Panc1 (cell line): ENCODE results near the gene ALKBH2.

ENCODE experiments used
- POLR2AphosphoS5 ChIP-seq: IDR thresholded peaks from 2 replicates; pipeline ENCODE4 v1.6.1; 2012; ENCODE audit warnings: mild to moderate bottlenecking, low read depth, low read length, moderate library complexity
- TF ChIP-seq, protein P1 (sequence below): fragments of 450-650 bp; IDR thresholded peaks from 2 replicates; pipeline ENCODE4 v1.5.1; 2017; ENCODE audit warnings: mild to moderate bottlenecking
- TF ChIP-seq, protein P2 (sequence below), 2 experiments: IDR thresholded peaks; 2 replicates each; pipeline ENCODE4 v1.6.1; 2011 to 2012; ENCODE audit warnings: low read depth in 2 of 2, control low read depth in 1 of 2, low read length in 1 of 2, mild to moderate bottlenecking in 1 of 2, moderate library complexity in 1 of 2; ENCODE audit not compliant: insufficient read depth in 1 of 2

DNA sequence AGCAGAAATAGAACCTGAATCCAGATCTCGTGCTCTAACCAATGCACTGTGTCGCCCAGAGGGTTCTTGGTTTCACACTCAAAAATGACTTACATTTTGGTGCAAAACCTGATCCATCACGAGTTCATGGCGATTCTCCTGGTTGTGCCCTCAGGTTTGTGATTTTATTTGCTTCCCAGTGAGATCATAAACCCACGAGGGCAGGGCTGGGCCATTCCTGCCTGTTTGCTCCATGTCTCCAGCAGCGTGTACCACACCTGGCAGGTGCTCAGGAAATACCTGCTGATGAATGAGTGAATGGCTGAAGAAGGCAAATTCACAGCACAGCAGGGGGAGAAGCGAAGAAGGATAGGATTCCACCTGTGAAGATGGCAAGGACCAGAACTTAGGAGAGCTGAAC is 32.5 kb upstream of the ALKBH2 start:
- TF ChIP-seq, protein P1, sequence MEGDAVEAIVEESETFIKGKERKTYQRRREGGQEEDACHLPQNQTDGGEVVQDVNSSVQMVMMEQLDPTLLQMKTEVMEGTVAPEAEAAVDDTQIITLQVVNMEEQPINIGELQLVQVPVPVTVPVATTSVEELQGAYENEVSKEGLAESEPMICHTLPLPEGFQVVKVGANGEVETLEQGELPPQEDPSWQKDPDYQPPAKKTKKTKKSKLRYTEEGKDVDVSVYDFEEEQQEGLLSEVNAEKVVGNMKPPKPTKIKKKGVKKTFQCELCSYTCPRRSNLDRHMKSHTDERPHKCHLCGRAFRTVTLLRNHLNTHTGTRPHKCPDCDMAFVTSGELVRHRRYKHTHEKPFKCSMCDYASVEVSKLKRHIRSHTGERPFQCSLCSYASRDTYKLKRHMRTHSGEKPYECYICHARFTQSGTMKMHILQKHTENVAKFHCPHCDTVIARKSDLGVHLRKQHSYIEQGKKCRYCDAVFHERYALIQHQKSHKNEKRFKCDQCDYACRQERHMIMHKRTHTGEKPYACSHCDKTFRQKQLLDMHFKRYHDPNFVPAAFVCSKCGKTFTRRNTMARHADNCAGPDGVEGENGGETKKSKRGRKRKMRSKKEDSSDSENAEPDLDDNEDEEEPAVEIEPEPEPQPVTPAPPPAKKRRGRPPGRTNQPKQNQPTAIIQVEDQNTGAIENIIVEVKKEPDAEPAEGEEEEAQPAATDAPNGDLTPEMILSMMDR = no peak
- no peak for TF ChIP-seq POLR2AphosphoS5
- TF ChIP-seq, protein P2, sequence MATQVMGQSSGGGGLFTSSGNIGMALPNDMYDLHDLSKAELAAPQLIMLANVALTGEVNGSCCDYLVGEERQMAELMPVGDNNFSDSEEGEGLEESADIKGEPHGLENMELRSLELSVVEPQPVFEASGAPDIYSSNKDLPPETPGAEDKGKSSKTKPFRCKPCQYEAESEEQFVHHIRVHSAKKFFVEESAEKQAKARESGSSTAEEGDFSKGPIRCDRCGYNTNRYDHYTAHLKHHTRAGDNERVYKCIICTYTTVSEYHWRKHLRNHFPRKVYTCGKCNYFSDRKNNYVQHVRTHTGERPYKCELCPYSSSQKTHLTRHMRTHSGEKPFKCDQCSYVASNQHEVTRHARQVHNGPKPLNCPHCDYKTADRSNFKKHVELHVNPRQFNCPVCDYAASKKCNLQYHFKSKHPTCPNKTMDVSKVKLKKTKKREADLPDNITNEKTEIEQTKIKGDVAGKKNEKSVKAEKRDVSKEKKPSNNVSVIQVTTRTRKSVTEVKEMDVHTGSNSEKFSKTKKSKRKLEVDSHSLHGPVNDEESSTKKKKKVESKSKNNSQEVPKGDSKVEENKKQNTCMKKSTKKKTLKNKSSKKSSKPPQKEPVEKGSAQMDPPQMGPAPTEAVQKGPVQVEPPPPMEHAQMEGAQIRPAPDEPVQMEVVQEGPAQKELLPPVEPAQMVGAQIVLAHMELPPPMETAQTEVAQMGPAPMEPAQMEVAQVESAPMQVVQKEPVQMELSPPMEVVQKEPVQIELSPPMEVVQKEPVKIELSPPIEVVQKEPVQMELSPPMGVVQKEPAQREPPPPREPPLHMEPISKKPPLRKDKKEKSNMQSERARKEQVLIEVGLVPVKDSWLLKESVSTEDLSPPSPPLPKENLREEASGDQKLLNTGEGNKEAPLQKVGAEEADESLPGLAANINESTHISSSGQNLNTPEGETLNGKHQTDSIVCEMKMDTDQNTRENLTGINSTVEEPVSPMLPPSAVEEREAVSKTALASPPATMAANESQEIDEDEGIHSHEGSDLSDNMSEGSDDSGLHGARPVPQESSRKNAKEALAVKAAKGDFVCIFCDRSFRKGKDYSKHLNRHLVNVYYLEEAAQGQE (IDR thresholded peaks at IDR 0.05; ENCODE audit: insufficient read depth in 1 of 2, low read depth in 2 of 2, low read length in 1 of 2) = no peak
